Stimulated activated CD4-positive, alpha-beta T cell treated with anti-CD3 and anti-CD28 coated beads, Interleukin-12 subunit alpha, Interleukin-12 subunit beta, amount 100 ng/mL, for 48 hours (primary cell): Measurements from ENCODE around the gene OBI1.

ENCODE experiments used
- DNase-seq, 3 donors: peaks; one replicate each; pipeline ENCODE4 v3.0.0-alpha.2; 2020; ENCODE audit warnings: low read depth in 2 of 3, low spot score in 1 of 3

The OBI1 gene, protein sequence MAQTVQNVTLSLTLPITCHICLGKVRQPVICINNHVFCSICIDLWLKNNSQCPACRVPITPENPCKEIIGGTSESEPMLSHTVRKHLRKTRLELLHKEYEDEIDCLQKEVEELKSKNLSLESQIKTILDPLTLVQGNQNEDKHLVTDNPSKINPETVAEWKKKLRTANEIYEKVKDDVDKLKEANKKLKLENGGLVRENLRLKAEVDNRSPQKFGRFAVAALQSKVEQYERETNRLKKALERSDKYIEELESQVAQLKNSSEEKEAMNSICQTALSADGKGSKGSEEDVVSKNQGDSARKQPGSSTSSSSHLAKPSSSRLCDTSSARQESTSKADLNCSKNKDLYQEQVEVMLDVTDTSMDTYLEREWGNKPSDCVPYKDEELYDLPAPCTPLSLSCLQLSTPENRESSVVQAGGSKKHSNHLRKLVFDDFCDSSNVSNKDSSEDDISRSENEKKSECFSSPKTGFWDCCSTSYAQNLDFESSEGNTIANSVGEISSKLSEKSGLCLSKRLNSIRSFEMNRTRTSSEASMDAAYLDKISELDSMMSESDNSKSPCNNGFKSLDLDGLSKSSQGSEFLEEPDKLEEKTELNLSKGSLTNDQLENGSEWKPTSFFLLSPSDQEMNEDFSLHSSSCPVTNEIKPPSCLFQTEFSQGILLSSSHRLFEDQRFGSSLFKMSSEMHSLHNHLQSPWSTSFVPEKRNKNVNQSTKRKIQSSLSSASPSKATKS

DNA sequence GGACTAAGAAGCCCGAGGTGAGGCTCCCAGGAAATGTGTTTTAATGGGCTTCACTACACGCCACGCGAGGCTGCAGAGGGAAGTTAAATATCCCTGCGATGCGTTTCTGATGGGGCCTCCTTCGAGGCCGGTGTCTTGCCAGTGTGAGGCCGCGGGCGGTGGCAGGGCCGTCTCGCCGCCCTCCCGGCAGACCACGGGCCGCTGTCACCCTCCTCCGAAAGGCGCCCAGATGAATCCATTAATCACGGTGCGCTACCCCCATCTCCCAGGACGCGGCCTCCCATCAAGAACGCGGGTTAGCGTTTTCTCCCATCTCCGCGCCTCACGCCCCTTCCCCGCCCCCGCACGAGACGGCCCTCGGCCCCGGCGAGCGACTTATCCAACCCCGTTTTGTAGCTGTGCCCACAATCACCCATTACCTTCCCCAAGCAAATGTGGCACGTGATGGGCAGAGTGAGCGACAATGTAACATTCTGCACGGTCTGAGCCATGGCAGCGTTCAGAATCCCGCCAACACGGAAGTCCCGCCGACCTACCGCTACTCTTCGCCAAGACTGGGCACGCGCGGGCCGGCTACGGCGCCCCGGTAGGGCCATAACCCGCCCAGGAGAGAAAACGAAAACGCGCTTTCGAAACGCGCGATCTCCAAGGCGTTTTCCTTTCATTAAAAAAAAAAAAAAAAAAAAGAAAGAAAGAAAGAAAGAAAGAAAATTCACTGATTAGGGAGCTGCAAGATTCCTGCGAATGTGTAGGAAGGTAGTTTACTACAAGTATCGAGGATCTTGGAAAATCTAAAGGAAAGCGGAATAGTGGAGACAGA lies at the start of gene OBI1:
OBI1 (minus strand) TSS at position 526 of the 820 bp plus-strand sequence; CDS start at position 491, 35 bp downstream.
- peak; percentile 82 to 86 (median 85) for DNase-seq

DNA sequence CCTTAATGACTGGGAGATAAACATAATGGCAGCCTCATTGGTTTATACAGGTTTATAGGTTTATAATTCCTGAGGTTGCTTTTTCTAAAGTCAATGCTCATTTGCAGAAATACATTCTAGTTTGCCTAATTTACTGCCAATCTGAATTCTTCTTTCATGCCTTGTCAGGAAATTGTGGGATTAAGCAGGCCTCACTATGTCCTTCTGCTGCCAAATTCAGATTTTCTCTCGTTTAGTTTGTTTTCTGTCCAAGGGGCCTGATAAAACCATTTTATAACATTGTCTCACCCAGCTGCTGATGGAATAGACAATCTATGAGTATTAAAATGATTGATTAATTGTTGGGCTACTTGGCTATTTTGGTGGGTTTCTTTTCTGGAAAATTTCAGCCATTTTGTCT lies 42.4 kb upstream of the OBI1 start:
- no peak for DNase-seq

DNA sequence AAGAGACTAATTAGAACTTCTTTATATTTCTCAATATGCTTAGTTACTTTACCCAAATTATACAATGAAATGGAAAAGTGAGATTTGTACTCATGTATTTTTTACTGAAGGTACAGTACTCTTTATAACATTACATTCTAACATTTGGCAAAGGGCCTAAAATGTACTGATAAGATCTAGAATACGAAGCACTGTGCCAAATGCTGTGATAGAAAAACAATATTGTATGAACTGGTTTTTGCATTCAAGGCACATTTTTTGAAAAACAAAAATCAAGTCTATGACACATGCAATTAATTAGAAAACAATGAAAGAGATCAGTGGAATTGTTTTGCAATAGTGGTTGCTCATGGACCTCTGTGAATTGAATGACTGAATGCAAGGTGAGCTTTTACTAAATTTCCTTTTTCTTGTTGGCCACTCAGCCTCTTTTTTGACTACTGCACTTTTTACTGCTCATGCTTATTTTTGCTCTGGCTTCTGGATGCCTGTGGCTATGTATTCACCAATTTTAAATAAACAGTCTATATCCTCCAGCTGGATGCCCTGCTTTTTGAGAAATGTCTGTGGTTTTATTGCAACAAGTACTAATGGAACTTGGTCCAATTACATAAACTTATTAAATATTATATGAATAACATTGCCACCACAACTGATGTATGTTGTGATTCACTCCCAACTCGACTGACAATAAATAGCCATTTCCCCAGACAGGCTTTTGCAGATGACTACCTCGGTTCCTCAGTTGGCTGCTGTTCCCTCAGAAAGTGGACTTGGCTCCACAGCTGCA lies 41.4 kb upstream of the OBI1 start:
- DNase-seq, result no peak

DNA sequence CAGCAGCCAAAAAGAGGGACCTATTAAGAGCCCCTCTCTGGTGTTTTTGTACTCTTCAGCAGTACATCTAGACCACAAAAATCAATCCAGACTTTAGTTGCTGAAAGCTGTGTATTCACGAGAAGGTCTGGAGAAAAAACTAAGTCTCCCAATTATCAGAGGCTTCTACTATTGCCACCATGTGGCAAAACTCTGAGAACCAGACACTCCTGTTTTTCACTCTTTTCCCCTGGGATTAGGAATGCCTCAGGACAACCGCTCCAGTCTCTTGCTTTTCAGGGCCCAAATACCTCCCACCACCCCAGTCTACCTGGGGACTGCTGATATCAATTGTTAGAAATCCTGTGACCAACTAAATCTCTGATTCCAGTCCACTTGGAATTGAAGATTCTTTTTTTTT lies 30.1 kb upstream of the OBI1 start:
- no peak for DNase-seq

DNA sequence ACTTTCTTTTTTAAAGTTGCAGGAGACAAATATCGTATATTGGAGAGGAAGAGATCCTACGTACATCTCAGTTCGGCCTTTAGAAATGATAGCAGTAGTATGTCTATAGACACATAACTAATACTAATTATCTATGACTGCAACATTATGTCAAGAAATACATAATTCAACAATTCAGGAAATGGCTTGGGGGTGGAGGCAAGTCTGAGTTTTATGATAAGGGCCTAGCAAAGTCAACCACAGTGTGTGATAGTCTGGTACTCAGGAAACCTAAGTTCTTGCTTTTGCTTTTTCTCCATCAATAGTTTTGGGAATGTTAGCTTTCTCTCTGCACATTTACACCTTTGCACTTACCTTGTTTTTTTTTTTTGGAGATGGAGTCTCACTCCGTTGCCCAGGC lies 27.5 kb upstream of the OBI1 start:
- DNase-seq, result no peak

DNA sequence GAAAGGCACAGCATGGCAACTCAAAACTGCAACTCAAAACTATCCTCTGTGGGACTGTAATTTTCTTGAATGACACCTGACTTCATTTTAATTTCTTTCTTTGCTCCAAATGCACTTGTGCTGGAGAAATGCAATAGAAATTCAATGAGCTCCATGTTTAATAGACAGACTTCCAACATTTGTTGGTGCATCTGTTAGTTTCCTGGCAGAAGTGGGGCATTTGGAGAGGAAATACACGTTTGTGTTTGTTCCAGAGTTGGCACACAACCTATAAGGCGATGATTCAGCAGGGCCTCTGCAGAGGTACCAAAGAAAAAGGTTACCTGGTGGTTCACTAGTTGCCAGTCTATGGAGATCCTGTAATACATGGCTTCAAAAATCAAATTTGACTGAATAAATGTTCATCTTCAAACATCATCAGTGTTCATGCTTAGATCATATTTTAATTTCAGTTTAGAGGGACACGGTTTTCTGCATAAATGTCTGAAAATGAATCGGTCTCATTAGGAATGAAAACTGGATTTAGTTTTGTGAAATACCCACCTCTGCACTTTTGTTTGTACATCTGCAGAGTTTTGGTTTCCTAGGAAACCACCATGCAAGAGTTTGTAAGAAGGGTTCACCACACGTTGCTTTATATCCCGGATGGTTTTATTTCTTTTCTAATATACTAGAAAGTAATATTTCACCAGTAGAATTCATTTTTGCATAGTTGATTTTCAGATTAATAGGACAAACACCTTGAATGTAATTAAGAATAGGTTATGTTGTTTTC lies 21.8 kb upstream of the OBI1 start:
- no peak for DNase-seq

DNA sequence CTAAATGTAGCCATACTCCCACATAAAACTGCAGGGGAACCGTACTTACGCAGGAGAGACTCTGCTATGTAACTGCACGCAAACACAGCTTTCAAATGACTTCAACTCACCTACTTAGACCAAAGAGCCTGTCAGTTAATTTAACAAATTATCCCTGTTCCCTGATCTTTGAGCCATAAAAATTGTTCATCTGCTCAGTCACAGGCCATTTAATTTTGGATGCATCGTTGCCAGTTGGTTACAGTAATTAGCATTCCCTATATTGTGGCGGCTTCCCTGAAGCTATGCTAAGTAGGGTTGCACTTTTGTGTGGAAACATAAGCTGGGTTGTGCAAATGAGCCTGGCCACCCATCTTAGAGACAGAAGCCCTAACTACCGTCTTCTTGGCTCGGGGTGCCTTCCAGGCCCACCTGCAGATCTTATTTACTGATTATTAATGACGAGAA lies 21.2 kb upstream of the OBI1 start:
- no peak for DNase-seq

DNA sequence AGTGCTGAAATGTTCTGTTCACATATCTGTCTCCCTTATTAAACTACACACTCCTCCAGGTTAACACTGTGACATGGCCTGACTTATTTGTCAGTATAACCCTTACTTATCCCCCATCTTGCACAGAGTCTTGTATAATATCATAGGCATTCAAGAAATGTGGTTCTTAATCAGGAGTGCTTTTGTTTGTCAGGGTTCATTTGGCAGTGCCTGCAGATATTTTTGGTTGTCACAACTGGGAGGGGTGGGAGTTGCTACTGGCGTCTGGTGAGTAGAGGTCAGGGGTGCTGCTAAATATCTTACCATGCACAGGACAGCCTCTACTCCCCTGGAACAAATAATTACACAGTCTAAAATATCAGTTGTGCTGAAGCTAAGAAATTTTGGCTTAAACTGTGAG lies 20.4 kb upstream of the OBI1 start:
- no peak for DNase-seq

DNA sequence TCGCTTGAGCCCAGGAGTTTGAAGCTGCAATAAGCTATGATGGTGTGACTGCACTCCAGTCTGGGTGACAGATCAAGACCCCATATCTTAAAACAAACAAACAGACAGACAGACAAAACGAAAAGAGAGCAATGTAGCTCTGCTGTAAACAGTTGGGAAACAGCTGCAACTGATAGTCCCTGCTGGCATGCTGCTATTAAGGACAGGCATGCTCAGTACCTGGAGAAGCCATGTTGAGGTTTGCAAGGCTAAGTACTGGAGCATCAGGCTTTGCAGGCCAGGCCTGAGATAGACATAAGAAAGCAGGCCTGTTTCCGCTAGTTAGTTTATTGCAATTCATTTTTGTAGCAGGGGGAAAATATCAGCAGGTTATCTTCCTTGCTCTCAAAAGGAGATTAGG lies 16.2 kb upstream of the OBI1 start:
- DNase-seq, result no peak

DNA sequence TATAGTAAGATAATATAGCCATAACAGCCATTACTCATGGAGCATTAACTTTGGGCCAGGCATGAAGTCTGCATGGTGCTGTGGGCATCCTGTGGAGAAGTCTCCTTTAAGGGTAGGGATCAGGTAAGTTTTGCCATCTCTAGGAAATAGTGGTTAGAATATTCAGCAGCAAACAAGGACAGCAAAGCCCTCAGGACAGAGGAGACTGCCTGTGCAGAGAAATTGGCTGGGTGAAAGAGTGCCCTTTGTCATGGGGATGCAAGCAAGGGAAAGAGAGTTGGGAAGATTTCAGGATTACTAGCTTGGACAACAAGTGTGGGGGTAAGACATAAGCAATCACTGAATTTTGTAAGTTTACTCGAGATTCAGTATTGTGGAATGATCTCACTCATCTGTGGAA lies 15.7 kb upstream of the OBI1 start:
- DNase-seq, result no peak

DNA sequence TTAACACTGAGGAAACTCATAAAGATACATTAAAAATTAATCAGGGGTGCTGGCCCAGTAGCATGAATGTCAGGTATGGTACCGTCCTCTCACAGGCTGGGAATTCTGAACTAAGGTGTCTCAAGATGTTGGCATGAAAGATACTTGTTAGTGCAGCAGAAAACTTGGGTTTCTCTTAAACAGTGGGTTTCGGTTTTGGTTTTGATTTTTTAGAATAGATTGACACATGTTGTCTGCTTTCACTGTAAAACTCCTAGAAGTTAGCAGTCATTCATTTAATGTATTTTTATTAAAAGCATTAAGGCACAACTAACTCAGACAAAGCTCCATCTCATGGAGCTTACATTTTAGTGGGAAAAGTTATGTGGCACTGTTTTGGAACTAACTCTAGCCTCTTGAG lies 3.5 kb upstream of the OBI1 start:
- no peak for DNase-seq

DNA sequence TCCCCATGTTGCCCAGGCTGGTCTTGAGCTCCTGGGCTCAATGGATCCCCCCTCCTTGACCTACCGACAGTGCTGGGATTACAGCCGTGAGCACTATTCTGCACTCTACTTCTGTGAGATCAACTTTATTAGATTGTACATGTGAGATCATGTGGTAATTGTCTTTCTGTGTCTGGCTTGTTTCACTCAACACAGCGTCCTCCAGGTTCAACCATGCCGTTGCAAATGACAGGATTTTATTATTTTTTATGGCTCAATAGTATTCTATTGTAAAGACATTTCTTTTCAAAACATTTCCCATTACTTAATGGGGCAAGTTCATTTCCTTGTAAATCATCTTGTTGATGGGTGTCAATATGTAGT lies 1.5 kb upstream of the OBI1 start:
- DNase-seq, result no peak

DNA sequence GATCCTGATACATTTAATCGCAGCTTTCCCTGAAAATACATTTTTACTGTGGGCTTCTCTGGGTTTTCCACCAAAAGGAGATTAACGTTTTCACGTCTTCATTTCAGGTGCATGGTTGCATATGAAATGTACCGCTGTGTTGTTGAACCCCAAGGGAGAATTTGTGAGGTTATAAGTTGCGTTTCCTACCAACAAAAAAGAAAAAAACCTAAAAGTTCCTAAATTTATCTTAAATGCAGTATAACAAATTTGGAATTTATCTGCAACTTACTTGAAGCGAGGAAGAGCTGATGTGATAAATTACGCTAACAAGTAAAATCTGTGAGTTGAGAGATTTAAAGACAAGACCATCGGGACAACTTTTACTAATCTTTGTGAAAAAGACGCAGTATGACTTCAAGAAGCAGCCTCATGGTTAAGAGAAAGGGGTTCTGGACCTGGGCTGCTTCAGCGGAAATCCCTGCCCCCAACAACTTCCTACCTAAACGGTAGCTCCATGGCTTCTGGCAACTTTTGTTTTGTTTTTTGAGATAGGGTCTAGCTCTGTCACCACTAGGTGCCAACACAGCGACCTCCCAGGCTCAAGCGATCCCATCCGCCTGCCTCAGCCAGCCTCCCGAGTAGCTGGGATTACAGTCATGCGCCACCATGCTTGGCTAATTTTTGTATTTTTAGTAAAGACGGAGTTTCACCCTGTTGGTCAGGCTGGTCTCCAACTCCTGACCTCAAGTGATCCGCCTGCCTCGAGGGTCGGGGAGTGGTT lies 958 bp upstream of the OBI1 start:
- peak in 2 of 3 donors; percentile 1 to 29 for DNase-seq

DNA sequence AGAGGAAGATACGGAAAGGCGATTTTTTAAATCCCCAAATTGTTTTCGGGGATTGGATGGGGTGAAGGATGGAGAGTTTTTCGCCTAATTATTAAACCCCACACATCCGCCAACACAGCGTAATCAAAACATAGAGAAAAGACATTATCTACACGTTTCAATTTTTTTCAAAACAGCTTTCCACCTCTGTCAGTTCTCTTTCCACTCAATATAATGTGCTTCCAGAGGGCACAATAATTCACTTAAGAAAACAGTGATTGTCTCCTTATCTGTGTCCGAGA lies 435 bp upstream of the OBI1 start:
- DNase-seq, result no peak

DNA sequence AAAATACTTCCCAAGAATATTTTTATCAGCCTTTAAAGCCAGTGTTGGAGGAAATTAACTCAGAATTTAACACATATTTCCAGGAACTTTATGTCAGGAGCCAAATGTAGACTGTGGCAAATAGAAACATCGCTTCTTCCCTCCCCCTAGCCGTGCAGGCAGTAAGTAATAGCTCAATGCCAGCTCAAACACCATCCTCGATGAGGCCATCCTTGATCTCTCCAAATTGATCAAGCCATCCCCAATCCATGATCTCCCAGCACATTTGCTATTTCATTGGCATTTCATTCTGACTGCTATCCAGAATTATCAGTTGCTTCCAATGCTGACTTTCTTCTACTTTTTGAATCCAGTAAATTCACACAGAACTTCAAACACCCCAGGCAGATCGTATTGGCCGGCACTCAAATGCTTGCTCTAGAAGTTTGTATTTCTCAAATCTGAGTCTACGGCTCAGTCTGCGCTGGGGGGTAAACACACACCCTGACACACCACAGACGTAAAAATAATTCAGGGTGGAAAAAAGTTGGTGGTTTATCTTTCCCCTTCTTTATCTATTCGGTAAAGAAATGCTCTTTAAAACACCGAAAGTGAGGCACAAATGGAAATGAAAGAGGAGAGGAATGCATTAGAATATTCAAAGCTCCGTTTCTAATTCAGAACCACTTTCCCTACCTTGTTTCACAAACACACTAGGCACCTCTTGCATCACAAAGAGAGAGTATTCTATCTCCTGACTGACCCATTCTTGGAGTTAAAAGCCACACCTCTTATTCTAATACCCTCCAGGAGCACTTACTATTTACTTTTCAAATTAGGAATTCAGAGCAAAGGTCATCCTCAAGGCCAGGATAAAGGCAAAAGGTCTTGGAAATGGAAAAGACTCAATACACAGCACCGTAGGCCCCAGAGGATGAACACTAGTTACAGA lies 991 bp downstream of the OBI1 start:
- no peak for DNase-seq

DNA sequence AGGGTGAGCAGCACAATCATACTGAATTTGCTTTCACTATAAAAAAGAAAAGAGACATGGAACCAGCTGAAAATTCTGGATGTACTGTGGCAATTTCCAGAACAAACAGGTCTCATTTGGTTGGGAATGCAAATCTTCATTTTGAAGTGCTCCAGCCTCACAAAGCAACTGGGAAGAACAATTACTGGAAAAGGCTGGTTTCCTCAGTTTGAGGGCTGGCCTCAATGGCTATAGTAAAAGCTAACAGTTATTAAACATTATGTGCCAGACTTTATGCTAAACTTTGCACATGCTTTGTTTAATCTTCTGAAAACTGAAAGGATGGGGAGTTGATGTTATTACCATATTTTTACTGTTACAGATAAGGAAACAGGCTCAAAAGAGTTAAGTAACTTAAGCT lies 3.0 kb downstream of the OBI1 start:
- no peak for DNase-seq

DNA sequence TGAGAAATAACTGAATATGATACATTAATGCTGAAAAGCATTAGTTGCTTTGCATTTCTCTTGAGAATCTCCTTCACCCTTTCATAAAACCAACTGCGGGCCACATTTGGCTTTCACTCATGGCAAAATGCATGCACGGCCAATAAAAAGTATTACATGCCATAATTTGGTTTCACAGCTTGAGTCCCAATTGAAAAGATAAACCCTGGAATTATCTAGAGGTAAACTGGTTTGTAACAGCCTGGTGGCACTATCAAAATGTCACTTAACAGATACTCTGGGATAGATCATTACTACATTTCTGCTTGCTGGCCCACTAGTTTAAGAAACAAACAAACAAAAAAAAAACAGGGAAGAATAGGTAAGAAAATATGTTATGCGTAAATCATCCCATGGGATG lies 3.9 kb downstream of the OBI1 start:
- no peak for DNase-seq

DNA sequence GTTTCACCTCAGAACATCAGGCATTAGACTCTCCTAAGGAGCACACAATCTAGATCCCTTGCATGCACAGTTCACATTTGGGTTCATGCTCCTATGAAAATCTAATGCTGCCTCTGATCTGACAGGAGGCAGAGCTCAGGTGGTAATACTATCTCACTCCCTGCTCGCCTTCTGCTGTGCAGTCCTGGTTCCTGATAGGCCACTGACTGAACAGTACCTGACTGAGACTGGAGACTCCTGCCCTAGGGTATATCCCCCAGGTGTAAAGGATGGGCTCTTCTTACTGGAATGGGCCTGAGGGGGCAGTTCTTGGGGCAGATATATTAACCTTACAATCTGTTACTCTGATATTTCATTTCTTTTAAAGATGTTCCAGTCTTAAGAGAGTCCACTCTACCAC lies 6.3 kb downstream of the OBI1 start:
- no peak for DNase-seq

DNA sequence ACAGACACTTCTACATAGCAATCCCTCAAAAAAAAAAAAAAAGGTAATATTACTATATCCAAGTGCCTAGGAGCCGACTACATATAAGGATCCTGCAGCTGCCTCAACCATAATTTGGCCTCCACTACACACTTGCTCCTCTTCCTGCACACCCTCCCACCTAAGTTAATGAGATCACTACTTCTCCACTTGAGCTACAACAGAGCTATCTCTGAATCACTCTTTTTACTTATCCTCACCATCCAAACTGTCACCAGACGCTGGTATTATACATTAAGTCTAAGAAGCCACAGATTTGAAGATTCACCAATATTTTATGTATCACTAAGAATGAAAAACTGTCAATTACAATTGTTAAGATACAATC lies 8.3 kb downstream of the OBI1 start:
- DNase-seq, result no peak
